Measurements from ENCODE around the gene ERF.

- TF ChIP-seq, protein P1, sequence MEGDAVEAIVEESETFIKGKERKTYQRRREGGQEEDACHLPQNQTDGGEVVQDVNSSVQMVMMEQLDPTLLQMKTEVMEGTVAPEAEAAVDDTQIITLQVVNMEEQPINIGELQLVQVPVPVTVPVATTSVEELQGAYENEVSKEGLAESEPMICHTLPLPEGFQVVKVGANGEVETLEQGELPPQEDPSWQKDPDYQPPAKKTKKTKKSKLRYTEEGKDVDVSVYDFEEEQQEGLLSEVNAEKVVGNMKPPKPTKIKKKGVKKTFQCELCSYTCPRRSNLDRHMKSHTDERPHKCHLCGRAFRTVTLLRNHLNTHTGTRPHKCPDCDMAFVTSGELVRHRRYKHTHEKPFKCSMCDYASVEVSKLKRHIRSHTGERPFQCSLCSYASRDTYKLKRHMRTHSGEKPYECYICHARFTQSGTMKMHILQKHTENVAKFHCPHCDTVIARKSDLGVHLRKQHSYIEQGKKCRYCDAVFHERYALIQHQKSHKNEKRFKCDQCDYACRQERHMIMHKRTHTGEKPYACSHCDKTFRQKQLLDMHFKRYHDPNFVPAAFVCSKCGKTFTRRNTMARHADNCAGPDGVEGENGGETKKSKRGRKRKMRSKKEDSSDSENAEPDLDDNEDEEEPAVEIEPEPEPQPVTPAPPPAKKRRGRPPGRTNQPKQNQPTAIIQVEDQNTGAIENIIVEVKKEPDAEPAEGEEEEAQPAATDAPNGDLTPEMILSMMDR (conservative IDR thresholded peaks at IDR 0.05) = no peak
- TF ChIP-seq EZH2 (IDR thresholded peaks at IDR 0.05; ENCODE audit: low read depth) = no peak
Observed at GRCh38 chr19:42274065-42274682, 19.2 kb upstream of the ERF start.

All from PC-9 (cell line).